ENCODE results near the gene STMP1.

STMP1 gene

DNA sequence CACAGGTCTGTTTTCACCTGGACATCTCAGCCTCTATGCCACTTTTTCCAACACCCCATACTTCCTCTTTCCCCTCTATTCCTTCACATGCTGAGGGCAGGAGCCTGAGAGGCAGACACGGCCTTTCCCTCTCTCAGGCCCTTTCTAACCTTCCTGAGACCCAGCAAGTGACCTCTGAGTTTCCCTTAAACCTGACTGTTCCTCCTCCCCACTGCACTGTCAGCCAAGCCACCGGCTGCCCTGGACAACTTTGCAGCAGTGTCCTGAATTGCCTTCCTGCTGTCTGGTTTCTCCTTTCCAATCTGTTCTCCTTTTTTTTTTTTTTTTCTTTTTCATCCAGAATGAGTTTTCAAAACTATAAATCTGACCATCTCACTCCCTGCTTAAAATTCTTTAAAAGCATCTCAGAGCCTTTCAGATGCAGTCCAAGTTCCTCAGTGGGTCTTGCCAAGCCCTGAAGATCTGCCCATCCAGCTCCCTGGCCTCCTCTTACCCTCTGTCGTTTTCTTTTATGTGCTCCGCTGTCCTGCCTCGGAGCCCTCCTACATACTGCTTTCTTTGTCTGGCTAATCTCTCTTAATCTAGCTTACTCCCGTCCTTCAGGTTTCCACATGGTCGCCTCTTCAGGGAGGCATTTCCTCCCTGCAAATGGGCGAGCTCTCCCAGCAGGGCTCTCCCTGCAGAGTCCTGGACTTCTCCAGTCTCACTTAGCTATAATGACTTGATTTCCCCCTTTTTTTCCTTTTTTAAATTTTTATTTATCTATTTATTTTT is 35.1 kb downstream of the STMP1 start:
- no peak for DNase-seq (ENCODE audit: low spot score)

DNA sequence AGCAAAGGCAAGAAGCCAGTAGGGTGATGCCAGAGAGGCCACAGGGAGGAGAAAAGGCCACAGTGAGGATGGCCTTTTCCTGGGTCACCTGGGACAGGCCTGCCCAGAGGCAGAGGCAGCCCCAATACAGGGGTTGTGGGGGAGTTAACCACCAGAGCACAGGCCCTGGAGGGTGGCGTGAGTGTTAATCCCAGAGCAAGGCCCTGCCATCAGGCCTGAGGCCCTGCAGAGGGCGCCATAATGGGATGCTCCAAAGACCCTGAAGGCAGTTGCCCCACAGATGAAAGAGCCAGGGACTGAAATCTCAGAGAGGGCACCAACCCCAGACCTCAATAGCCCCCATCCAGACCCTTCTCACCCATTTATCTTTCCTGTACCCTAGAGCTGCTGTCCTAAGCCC is 41.8 kb downstream of the STMP1 start:
- no peak for DNase-seq (ENCODE audit: low spot score)

DNA sequence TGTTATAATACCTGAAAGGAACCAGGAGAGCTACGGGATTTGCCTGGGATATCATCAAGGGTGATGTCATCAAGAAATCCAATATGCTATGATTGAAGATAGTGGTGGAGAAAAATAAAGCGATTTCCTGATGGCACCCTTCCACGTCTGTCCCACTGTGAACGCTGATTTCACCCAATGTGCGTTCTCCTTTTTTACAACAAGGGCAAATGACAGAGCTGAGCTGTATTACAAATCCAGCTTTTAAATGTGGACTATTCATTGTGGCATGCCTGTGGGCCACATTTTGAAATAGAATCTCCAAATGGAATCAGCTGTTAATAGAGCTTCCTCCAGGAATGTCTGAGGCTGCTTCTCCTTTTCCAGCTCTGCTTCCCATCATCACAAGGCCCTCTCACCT is 42.4 kb downstream of the STMP1 start:
- no peak for DNase-seq (ENCODE audit: low spot score)

DNA sequence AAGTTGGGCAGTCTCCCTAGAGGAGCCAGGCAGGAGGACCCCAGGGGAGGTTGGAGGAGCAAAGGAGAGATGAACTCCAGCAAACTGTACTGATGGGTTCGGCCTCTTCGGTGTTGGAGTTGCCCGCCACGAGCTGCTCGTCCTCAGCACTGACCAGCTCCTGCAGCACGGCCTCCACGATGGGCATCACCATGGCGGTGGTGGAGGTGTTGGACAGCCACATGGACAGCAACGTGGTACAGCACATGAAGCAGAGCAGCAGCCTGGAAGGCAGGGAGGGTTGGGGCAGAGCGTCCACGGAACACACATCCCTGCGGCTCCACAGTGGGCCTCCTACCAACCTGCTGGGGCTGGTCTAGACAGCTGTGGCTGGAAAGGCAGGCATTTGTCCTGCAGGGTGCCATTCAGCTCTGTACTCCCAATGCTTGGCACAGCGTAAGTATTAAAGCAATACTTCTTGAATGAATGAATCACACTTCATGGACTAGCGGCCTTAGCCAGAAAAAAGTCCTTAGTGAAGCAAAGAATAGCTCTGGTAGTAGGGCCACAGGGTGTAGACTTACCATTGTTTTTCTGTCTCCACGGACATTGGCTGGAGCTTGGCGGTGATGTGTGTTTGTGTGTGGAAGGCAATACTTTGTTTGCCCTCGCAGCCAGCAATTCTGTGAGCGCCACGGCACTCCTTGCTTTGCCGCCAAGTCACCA is 43.9 kb downstream of the STMP1 start:
- no peak for DNase-seq (ENCODE audit: low spot score)

DNA sequence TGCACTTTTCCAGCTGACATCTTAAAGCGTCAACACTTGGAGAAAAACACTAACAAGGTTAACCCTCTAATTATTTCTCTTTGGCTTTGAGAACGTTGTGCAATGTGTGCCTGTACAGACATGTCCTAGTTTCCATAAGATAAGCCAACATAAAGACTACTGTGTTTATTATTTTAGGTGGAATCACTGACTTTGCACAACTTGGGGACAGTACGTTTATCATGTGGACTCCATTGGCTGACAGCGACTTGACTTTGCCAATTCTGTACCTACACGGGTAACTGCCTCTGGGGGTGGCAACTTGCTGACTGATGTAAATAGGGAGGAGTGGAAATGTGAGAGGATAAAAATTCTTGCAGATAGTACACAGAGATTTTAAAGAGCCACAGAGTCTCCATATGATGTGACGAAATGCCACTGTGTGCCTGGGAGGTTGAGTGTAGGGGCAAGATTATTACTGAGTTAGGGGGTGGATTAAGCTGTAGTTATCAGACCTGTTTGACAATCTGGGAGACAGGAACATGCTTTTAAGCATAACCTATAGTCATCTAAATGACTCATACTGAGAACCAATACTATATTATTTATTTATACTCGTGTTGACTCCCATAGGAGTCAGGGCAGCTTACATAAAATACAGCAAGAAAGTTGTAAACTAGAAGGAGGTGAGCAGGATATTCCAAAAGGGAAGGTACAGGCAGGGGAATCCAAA is 44.7 kb downstream of the STMP1 start:
- no peak for DNase-seq (ENCODE audit: low spot score)

DNA sequence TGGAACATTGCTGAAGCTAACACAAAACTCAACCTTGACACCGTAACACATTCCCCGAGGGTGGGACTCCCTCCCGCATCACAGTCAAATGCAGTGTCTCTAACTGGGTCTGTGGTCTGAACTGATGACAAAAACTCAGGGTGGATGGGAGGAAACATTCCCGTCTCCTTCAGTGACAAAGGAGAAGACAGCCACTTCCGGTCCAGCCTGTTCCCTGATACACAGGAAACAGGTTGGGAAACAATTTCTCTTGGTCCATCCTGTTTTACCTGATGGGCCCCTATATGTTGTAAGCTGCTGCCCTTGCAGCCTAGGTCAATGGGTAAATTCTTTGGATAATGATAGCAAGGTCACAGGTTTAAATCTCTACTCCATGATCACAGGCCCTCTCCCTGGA is 45.3 kb downstream of the STMP1 start:
- DNase-seq (ENCODE audit: low spot score), result no peak

DNA sequence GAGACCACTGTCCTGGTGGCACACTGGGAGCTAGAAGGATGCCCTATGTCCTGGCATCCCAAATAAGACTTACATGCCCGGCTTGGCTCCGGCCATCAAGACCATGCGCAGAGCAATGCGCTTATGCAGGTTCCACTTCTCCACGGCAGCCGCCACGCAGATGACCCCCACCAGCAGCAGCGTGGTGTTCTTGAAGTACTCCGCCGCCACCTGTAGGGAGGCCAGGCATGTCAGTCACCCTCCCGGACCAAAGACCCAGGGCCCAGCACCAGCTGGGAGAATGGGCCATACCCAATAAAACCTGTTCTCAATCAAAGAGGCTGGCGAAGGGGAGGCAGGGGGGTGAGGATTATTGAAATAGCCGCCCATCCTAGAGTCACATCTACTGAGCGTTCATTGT is 45.7 kb downstream of the STMP1 start:
- DNase-seq (ENCODE audit: low spot score), result no peak

DNA sequence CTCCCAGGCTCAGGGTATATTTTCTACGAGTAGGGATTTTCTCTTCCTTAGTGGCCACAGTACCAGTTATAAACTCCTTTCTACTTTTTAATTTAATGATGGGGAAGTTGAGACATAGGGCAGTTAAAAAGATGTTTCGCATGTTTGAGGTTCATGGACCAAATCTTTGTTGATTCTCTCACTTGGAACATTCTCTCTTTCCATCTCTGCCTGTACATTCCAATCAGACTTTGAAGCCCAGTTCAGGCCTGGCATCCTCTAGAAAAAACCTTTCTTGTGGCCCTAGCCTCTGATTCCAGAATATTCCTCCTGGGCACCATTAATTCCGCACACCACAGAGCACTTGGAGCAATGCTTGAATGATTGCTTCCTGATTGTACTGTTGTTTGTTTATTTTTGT is 47.2 kb downstream of the STMP1 start:
- peak; percentile 41 for DNase-seq (ENCODE audit: low spot score)

DNA sequence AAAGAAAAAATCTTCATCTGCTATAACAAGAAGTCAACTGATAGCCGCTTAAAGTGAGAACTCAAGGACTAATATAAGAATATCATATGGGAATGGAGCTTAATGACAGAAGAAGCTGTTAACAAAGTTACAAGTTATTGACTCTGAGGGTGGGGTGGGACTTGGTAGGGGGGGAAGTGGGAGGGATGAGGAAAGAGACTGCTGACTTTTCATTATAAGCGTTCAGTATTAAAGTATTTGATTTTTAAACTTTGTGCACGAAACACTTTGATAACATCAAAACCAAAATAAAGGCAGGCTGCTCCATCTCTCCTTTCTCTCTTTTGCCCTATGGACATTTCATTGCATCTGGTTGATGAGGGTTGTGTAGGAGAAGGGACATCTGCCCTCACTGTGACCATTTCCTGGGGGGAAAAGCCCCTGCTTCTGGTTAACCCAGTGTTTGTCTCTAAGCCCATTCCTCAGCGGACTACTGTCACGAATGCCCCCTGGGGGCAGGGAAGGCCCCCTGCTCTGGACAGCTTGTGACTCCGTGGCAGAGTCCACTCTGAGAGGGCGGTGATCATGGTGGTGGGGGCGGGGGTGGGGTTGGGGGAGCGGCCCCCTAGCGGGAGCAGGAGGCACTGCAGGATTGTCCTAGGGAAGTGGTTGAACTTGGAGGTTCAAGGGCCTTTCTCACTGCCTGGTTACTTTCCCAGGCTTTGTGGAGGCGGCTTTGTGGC is 48.3 kb downstream of the STMP1 start:
- DNase-seq (ENCODE audit: low spot score), result no peak

DNA sequence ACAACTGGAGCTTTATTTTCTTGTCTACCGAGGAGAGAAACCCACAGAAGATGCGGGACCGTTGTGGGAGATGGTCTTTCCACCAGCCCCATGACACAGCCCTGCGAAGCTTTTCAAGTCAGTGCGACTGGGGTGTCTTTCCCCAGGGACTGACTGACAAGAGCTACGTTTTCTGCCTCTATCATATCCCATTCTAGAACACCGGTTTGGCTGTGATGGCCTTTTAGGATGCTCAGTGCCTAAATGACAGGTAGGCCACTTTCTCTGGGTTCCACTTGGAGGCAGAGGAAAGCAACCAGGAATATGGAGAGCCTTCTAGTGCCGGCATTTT is 48.8 kb downstream of the STMP1 start:
- DNase-seq (ENCODE audit: low spot score), result no peak

DNA sequence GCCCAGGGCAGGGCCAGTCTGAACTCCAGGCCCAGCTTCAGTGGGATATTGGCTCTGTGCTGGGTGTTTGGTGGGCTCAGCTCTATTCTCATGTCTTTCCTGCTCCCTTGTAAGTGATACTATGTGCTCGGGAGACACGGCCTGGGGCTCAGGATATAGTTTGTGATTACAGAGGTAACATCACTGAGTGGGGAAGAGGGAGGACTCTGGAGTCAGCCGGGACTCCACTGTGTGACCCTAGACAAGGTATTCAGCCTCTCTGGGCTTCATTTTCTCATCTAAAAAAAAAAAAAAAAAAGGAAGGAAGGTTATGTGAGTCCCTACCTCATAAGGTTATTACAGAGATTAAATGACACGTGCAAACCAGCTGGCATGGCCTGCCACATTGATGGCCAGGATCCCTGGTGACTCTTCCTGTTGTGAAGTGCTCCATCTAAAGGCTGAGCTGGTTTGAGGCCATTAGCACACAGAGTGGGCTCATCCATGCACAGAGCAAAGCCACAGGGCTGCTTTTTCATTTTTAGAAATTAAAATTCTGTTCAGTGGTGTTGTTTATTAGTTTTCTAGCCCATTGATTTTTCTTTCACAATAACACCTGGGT is 50.0 kb downstream of the STMP1 start:
- no peak for DNase-seq (ENCODE audit: low spot score)

DNA sequence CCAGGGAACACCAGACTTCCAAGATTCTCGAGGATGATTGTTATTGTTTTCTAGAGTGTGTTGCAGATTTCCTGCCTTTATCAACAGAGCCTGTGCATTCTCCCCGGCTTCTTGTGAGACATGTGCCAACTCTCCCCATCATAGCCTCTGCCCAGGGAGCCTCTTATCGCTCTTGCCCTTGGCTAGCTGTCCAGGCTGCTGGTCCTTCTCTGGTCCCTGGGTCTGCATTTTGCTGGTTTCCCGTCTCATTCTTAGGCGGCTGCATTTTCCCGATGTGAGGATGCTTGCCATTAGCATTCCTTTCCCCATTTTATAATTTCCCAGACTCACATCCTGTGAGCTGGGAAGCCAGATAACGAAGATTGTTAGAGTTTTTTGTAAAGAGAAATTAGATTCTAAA is 50.5 kb downstream of the STMP1 start:
- DNase-seq (ENCODE audit: low spot score), result no peak

DNA sequence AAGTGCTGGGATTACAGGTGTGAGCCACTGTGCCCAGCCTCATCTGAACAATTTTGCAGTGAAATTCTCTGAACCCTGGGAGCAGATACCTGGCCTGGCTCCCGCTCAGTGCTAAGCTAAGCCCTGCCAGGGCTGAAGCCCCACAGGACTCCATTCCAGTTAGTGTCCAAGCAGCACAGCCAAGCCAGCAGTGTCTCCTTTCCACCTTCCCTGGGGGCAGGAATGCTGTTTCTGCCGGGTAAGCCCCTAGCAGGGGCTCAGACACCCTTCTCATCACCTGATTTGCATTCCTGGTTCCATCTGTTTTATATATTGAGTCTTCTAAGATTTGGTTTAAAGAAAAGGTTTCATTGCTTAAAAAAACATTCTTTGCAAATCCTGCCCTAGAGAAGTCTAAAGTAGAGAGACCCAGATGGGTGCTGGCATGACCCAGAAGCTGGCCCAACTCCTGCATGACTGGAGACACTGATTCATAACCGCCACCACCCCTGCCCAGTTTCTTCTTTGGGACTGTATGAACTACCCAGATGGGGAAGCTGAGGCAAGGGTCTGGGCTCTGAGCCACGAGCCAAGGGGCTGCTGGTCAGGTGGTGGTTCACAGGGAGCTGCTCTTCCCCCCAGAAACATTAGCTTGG is 51.6 kb downstream of the STMP1 start:
- peak; percentile 21 for DNase-seq (ENCODE audit: low spot score)

DNA sequence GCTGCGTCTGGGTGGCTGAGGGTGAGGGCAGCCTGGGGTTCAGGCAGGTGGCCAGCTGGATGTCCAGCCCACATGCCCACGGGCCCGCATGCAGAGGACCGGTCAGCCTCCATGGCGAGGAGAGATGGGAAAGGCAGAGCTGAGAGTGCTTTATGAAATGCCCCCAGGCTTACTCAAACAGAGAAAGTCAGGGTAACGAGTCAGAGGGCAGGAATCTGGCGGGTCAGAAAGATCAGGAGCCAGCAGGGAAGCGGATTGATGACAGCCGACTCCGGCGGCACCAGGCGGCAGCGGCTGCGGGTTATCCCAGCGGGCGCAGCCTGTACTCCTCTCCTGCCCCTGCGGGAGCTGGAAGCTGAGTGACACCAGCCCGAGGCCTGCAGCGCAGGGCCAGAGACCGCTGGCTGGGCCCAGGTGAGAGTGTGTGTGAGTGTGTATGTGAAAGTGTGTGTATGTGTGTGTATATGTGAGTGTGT is 52.3 kb downstream of the STMP1 start:
- DNase-seq (ENCODE audit: low spot score), result peak; percentile 70

DNA sequence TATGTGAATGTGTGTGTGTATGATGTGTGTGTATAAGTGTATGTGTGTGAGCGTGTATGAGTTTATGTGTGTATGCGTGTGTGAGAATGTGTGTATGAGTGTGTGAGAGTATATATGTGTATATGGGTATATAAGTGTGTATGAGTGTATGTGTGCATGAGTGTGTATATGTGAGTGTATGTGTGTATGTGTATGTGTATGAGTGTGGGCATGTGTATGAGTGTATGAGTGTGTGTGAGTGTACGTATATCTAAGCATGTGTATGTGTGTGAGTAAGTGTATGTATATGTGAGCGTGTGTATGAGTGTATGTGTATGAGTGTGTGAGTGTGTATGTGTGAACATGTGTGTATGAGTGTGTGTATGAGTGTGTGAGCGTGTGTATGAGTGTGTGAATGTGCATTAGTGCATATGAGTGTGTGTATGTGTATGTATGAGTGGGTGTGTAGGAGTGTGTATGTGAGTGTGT is 52.8 kb downstream of the STMP1 start:
- no peak for DNase-seq (ENCODE audit: low spot score)

DNA sequence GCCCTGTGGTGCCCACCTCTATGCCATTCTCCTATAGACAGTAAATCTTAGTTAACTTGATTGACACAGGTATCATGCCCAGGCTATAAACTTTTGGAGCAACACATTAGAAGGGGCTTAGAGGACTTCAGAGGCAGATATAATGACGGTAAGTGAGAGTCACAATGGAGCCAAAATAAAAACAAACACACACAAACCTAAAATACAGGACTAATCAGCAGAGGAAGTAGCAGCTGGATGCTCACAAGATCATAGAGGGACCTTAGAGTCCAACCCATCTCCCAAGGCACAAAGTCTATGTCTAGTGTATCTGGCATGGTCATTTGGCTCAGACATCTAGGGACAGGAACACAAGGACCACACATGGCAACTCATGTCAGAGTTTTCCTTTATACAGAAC is 53.4 kb downstream of the STMP1 start:
- no peak for DNase-seq (ENCODE audit: low spot score)

DNA sequence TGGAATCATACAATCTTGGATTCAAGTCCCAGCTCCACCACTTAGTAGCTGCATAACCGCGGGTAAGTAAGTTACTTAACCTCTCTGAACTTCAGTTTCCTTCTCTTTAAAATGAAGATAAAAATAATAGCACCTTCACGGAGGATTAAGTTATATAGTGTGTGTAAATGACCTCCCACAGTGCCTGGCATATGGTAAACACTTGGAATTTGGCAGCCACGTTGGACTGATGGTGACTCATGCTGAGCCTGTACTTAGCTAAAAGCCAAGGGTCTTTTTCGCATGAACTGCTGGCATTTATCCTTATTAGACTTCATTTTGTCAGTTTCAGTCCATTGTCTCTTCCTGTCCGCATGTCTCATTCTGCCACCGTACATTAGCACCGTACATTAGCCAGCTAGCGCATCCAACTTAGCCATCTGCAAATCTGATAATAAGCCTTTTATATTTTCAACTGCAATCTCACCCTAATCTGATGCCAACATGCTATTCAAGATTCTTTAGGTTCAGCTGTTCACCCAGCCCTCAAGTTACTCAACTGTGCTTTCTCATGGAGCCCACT is 54.4 kb downstream of the STMP1 start:
- peak; percentile 38 for DNase-seq (ENCODE audit: low spot score)

DNA sequence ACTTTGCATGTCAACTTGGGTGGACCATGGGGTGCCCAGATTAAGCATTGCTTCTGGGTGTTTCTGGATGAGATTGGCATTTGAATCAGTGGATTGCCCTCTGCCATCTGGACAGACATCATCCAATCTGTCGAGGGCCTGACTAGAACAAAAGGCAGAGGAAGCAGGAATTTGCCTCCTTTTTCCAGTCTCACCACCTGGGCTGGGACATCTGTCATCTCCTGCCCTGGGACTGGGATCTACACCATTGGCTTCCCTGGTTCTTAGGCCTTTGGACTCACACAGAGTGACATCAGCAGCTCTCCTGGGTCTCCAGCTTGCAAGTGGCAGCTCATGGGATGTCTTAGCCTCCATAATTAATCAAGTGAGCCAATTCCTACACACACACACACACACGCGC is 55.4 kb downstream of the STMP1 start:
- DNase-seq (ENCODE audit: low spot score), result no peak

DNA sequence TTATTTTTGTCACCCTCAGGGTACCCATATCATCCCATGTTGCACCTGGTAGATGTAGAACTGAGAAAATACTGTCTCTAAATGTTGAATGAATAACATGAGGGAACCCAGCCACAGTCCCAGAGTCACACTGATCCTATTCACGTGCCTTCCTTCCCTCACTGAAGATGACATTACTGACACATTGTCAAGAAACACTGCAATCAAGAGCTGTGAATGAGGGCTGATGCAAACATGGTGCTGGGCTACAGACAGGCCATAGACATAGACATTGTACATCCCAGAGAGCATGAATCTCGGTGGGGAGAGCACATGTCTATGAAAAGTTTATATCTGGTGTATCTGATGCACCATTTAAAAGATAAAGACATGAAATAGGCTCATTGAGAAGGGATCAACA is 55.9 kb downstream of the STMP1 start:
- DNase-seq (ENCODE audit: low spot score), result no peak

DNA sequence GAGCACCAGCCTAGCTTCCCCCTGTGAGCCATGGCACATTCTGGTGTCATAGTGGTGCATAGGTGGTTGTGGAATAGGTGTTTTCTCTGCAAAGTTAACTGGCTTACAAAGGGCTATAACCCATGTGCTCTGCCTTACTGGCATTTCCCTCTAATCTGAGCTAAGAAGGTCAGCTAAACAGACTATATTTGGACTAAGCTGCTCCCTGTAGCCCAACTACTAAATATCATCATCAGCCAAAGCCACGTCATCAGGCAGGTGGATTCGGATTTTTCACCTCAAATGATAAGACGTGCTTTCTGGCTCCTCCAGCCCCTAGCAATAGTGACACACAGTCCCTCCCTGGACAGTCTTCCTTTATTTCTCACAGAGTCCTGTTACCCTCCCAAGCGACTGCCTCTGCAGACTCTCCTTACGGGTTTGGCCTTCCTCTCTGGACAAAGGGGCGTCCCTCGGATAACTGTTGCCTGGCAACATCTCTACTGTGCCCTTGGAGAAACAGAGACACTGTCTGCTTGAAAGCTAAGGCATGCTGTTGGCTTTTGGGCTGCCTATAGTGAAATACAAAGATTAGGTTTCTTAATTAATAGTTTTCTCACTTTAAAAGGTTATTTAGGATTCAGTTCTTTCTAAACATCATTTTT is 56.6 kb downstream of the STMP1 start:
- DNase-seq (ENCODE audit: low spot score), result no peak

DNA sequence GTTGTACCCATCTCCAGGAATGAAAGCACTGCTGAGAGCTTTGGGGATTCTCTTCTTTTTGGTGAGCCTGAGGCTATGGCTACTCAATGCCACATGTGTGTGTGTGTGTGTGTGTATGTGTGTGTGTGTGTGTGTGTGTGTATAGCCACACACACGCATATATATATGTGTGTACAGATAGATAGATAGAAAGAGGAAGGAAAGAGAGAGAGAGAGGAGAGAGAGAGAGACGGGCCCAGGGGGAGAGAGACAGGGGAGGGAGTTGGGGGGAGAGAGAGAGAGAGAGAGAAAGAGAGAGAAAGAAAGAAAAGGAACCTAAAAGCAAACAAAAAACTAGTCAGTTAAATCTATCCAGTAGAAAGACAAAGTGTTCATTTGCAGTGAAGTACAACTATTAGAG is 57.4 kb downstream of the STMP1 start:
- DNase-seq (ENCODE audit: low spot score), result no peak
